ENCODE results near the gene TMEM272.

- no peak for TF ChIP-seq CTCF (IDR thresholded peaks at IDR 0.05; ENCODE audit: low read depth, low read length)
- TF ChIP-seq POLR2A (IDR thresholded peaks at IDR 0.05; ENCODE audit: extremely low read depth, insufficient read length) = no peak
These were observed 11.0 kb downstream of the TMEM272 start for GRCh38 chr13:51833980-51834379.

Data from NB4 (cell line).